ENCODE results near the gene NRXN2.

DNA sequence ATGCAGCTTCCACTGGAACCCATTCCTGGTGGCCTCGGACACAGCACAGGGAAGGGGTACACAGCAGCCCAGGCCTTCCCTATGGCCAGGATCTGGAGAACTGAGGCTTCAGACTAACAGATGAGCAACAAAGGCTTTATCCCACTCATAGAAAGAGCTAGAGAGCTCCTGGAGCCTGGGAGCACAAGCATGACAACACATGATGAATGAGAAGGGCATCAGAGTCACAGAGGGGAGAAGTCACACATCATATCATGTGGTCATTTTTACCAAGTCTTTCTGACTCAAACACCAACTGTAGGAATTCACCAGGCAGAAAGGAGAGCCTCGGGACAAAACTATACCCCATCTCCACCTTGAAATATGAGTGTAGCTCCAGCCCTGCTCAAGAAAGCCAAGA lies 43.2 kb downstream of the NRXN2 start:
- TF ChIP-seq GATA3 (IDR thresholded peaks at IDR 0.05; ENCODE audit: low read depth, low read length) (no peak), GATA2 (IDR thresholded peaks at IDR 0.05; ENCODE audit: low read depth, low read length) (no peak)
